Progenitor cell of endocrine pancreas (in vitro differentiated cells): ENCODE data around the gene CTNNBL1. TPM values are rescaled to one million over a fixed set of nuclear protein-coding genes. Genes with fewer than 3 reads are reported as not detected.

Experiments used
- DNase-seq: peaks from one replicate; pipeline ENCODE4 v3.0.0; 2021; ENCODE audit warnings: low spot score; ENCODE audit not compliant: unreplicated experiment
- H3K27ac Mint-ChIP-seq: 2 replicates; pipeline ENCODE4 v1.8.0; 2021; ENCODE audit warnings: mild to moderate bottlenecking, moderate library complexity, mixed read lengths
- H3K27me3 Mint-ChIP-seq: 2 replicates; pipeline ENCODE4 v1.8.0; 2021; ENCODE audit warnings: mixed read lengths
- H3K36me3 Mint-ChIP-seq: 2 replicates; pipeline ENCODE4 v1.8.0; 2022; ENCODE audit warnings: mixed read lengths; ENCODE audit not compliant: insufficient read depth
- H3K4me1 Mint-ChIP-seq: 2 replicates; pipeline ENCODE4 v1.8.0; 2021; ENCODE audit warnings: low read depth, mixed read lengths
- H3K4me3 Mint-ChIP-seq: 2 replicates; pipeline ENCODE4 v1.8.0; 2021; ENCODE audit warnings: low read depth, mild to moderate bottlenecking, moderate library complexity, mixed read lengths
- H3K9me3 Mint-ChIP-seq: 2 replicates; pipeline ENCODE4 v1.8.0; 2021; ENCODE audit warnings: low read depth, mixed read lengths
- CTCF ChIP-seq: fragments of 200-600 bp; sonication (generic); IDR thresholded peaks from one replicate; pipeline ENCODE4 v1.5.0; 2021; ENCODE audit warnings: antibody characterized with exemption, mild to moderate bottlenecking; ENCODE audit not compliant: unreplicated experiment
- total RNA-seq: library from RNA; stranded (reverse); gene quantifications from 2 replicates; pipeline ENCODE4 v1.2.1, GENCODE V29; 2021

The CTNNBL1 gene
- total RNA-seq, 1 donor from 2014 or later: 60.4 TPM

- H3K27ac Mint-ChIP-seq: no peak overlapping the region
- no peak for DNase-seq
- no peaks in the 10 kb centered on the region for H3K9me3 Mint-ChIP-seq
- no peak for TF ChIP-seq CTCF
- peaks cover 21% of the 10 kb centered on the region for H3K36me3 Mint-ChIP-seq
- no peaks in the 10 kb centered on the region for H3K27me3 Mint-ChIP-seq
- H3K4me1 Mint-ChIP-seq: peaks cover 9% of the 10 kb centered on the region
- H3K4me3 Mint-ChIP-seq: no peak overlapping the region
These were observed 47.2 kb downstream of the CTNNBL1 start for GRCh38 chr20:37741055-37741454.

- H3K4me3 Mint-ChIP-seq: no peak overlapping the region
- no peaks in the 10 kb centered on the region for H3K9me3 Mint-ChIP-seq
- peaks cover 22% of the 10 kb centered on the region for H3K36me3 Mint-ChIP-seq
- no peak for DNase-seq
- no peak overlapping the region for H3K27ac Mint-ChIP-seq
- no peaks in the 10 kb centered on the region for H3K27me3 Mint-ChIP-seq
- peaks cover 9% of the 10 kb centered on the region for H3K4me1 Mint-ChIP-seq
- TF ChIP-seq CTCF: no peak
These were observed 47.7 kb downstream of the CTNNBL1 start for GRCh38 chr20:37741570-37741969.

- Mint-ChIP-seq H3K27me3 (no peaks in the 10 kb centered on the region), H3K27ac (no peak overlapping the region), H3K9me3 (no peaks in the 10 kb centered on the region), H3K36me3 (peaks cover 21% of the 10 kb centered on the region), H3K4me1 (peaks cover 9% of the 10 kb centered on the region), H3K4me3 (no peak overlapping the region)
- no peak for DNase-seq
- no peak for TF ChIP-seq CTCF
These were observed 48.3 kb downstream of the CTNNBL1 start for GRCh38 chr20:37742131-37742530.

GRCh38 chr20:37744347-37744746, 50.5 kb downstream of the CTNNBL1 start:
- no peak overlapping the region for H3K4me3 Mint-ChIP-seq
- TF ChIP-seq CTCF: no peak
- no peak overlapping the region for H3K27ac Mint-ChIP-seq
- H3K36me3 Mint-ChIP-seq: peaks cover 11% of the 10 kb centered on the region
- DNase-seq: no peak
- H3K9me3 Mint-ChIP-seq: no peaks in the 10 kb centered on the region
- H3K4me1 Mint-ChIP-seq: peaks cover 9% of the 10 kb centered on the region
- H3K27me3 Mint-ChIP-seq: no peaks in the 10 kb centered on the region

- no peaks in the 10 kb centered on the region for H3K9me3 Mint-ChIP-seq
- no peak for TF ChIP-seq CTCF
- H3K27ac Mint-ChIP-seq: no peak overlapping the region
- no peak overlapping the region for H3K4me3 Mint-ChIP-seq
- DNase-seq: no peak
- H3K27me3 Mint-ChIP-seq: no peaks in the 10 kb centered on the region
- peaks cover 9% of the 10 kb centered on the region for H3K4me1 Mint-ChIP-seq
- peaks cover 9% of the 10 kb centered on the region for H3K36me3 Mint-ChIP-seq
These were observed 51.7 kb downstream of the CTNNBL1 start for GRCh38 chr20:37745553-37745952.
